ENCODE measurements around the gene ZNF100.

DNA sequence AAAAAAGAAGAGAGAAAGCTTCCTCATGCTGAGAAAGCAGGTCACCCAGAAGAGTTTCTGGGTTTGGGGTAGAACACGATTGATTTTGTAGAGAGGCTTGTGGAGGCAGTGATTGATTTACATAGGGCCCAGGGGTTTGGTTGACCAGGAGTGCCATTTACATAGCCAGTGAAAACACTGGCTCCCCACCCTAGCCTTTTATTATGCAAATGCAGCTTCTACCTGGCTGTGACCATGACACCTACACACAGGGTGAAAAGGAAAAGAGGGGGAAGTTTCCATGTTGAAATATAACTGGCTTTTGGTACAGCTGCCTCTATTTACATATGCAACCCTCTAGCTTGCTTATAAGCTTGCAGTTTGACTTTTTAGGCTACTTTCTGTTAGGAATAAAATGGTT lies 62.0 kb downstream of the ZNF100 start:
- TF ChIP-seq, protein P1, sequence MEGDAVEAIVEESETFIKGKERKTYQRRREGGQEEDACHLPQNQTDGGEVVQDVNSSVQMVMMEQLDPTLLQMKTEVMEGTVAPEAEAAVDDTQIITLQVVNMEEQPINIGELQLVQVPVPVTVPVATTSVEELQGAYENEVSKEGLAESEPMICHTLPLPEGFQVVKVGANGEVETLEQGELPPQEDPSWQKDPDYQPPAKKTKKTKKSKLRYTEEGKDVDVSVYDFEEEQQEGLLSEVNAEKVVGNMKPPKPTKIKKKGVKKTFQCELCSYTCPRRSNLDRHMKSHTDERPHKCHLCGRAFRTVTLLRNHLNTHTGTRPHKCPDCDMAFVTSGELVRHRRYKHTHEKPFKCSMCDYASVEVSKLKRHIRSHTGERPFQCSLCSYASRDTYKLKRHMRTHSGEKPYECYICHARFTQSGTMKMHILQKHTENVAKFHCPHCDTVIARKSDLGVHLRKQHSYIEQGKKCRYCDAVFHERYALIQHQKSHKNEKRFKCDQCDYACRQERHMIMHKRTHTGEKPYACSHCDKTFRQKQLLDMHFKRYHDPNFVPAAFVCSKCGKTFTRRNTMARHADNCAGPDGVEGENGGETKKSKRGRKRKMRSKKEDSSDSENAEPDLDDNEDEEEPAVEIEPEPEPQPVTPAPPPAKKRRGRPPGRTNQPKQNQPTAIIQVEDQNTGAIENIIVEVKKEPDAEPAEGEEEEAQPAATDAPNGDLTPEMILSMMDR (conservative IDR thresholded peaks at IDR 0.05; ENCODE audit: low read length): no peak
- no peak for TF ChIP-seq EZH2phosphoT487 (IDR thresholded peaks at IDR 0.05; ENCODE audit: borderline replicate concordance, low read depth, low read length)

Measured in OCI-LY7 (cell line).